Neural progenitor cell (in vitro differentiated cells): ENCODE data around the gene STARD3. TPM values are rescaled to one million over a fixed set of nuclear protein-coding genes. Genes with fewer than 3 reads are reported as not detected.

ENCODE experiments used
- DNase-seq: peaks from one replicate; pipeline ENCODE4 v3.0.0-alpha.2; 2016; ENCODE audit warnings: low spot score
- H2AFZ ChIP-seq: fragments of 200-600 bp; sonication (generic); replicated peaks from 2 replicates; pipeline ENCODE4 v1.6.1; 2016; ENCODE audit warnings: antibody characterized with exemption
- H3F3A ChIP-seq: fragments of 200-600 bp; sonication (generic); 2 replicates; pipeline ENCODE4 v1.6.1; 2016; ENCODE audit warnings: antibody characterized with exemption, low read depth
- H3K27ac ChIP-seq: fragments of 200-600 bp; sonication (generic); 2 replicates; pipeline ENCODE4 v1.5.1; 2016; ENCODE audit warnings: mild to moderate bottlenecking
- H3K27me3 ChIP-seq: fragments of 200-600 bp; sonication (generic); 2 replicates; pipeline ENCODE4 v1.6.1; 2016; ENCODE audit warnings: mild to moderate bottlenecking, moderate library complexity
- H3K36me3 ChIP-seq: fragments of 200-600 bp; sonication (generic); 2 replicates; pipeline ENCODE4 v1.5.1; 2016
- H3K4me1 ChIP-seq: fragments of 200-600 bp; sonication (generic); 2 replicates; pipeline ENCODE4 v1.6.1; 2016; ENCODE audit warnings: mixed run types
- H3K4me2 ChIP-seq: fragments of 200-600 bp; sonication (generic); 2 replicates; pipeline ENCODE4 v1.6.1; 2016
- H3K4me3 ChIP-seq: fragments of 200-600 bp; sonication (generic); 2 replicates; pipeline ENCODE4 v1.5.1; 2016
- H3K79me2 ChIP-seq: fragments of 200-600 bp; sonication (generic); 2 replicates; pipeline ENCODE4 v1.6.1; 2016; ENCODE audit warnings: low read depth
- H3K9ac ChIP-seq: fragments of 200-600 bp; sonication (generic); 2 replicates; pipeline ENCODE4 v1.6.1; 2016
- H3K9me3 ChIP-seq: fragments of 200-600 bp; sonication (generic); 2 replicates; pipeline ENCODE4 v1.5.1; 2016; ENCODE audit warnings: low read depth
- H4K20me1 ChIP-seq: fragments of 200-600 bp; sonication (generic); 2 replicates; pipeline ENCODE4 v1.6.1; 2016; ENCODE audit warnings: low read depth
- H3K27ac Mint-ChIP-seq: 3 replicates; pipeline ENCODE4 v1.8.0; 2021; ENCODE audit warnings: mixed read lengths
- H3K27me3 Mint-ChIP-seq: 2 replicates; pipeline ENCODE4 v1.8.0; 2022; ENCODE audit warnings: low read depth, mild to moderate bottlenecking, inconsistent platforms, moderate library complexity, mixed read lengths; ENCODE audit not compliant: insufficient read depth
- H3K36me3 Mint-ChIP-seq: 3 replicates; pipeline ENCODE4 v1.8.0; 2021; ENCODE audit warnings: mixed read lengths
- H3K4me1 Mint-ChIP-seq: 3 replicates; pipeline ENCODE4 v1.8.0; 2021; ENCODE audit warnings: mixed read lengths
- H3K4me3 Mint-ChIP-seq: 3 replicates; pipeline ENCODE4 v1.8.0; 2021; ENCODE audit warnings: mild to moderate bottlenecking, moderate library complexity, mixed read lengths
- H3K9me3 Mint-ChIP-seq: 3 replicates; pipeline ENCODE4 v1.8.0; 2020; ENCODE audit warnings: mixed read lengths
- EZH2 ChIP-seq: fragments of 200-600 bp; sonication (generic); IDR thresholded peaks from 2 replicates; pipeline ENCODE4 v1.6.1; 2017; ENCODE audit warnings: antibody characterized with exemption, mild to moderate bottlenecking, moderate library complexity
- EZH2phosphoT487 ChIP-seq: fragments of 200-600 bp; sonication (generic); IDR thresholded peaks from 2 replicates; pipeline ENCODE4 v1.6.1; 2017; ENCODE audit warnings: antibody characterized with exemption
- total RNA-seq: library from RNA; depleted of rRNA; stranded (reverse); fragments of >200 nt; gene quantifications from 2 replicates; pipeline ENCODE4 v1.2.3, GENCODE V29; 2015; ENCODE audit warnings: low replicate concordance
- TF ChIP-seq, protein P1 (sequence below): fragments of 200-600 bp; sonication (generic); IDR thresholded peaks from 2 replicates; pipeline ENCODE4 v1.5.1; 2017; ENCODE audit warnings: antibody characterized with exemption, mild to moderate bottlenecking

The STARD3 gene
- total RNA-seq, 1 donor from 2014 or later, result 21.5 TPM

DNA sequence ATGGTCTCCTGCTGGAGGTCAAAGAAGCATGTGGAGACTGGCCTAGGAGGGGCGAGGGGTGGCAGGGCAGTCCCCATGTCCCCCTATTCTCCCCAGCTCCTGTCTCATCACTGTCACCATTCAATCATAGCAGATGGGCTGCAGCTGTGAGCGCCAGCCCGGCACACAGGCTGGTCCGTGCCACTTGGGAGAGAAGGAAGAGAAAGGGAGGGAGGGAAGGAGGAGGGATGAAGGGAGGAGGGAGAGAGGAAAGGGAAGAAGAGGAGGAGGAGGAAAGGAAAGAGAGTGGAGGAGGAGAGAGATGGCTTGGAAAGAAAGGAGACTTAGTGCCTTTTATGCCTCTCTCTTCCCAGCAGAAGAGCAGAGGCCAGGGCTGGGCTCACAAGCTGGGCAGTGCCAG lies 41.6 kb upstream of the STARD3 start:
- H3K27me3 ChIP-seq, result peaks cover 100% of the 10 kb centered on the region
- TF ChIP-seq EZH2, result no peak
- TF ChIP-seq, protein P1, sequence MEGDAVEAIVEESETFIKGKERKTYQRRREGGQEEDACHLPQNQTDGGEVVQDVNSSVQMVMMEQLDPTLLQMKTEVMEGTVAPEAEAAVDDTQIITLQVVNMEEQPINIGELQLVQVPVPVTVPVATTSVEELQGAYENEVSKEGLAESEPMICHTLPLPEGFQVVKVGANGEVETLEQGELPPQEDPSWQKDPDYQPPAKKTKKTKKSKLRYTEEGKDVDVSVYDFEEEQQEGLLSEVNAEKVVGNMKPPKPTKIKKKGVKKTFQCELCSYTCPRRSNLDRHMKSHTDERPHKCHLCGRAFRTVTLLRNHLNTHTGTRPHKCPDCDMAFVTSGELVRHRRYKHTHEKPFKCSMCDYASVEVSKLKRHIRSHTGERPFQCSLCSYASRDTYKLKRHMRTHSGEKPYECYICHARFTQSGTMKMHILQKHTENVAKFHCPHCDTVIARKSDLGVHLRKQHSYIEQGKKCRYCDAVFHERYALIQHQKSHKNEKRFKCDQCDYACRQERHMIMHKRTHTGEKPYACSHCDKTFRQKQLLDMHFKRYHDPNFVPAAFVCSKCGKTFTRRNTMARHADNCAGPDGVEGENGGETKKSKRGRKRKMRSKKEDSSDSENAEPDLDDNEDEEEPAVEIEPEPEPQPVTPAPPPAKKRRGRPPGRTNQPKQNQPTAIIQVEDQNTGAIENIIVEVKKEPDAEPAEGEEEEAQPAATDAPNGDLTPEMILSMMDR, result no peak
- Mint-ChIP-seq H3K9me3 (peaks cover 3% of the 10 kb centered on the region), H3K4me1 (no peaks in the 10 kb centered on the region), H3K27me3 (peaks cover 76% of the 10 kb centered on the region), H3K27ac (no peak overlapping the region), H3K36me3 (no peaks in the 10 kb centered on the region), H3K4me3 (no peak overlapping the region)
- no peak for DNase-seq
- peaks cover 82% of the 10 kb centered on the region for H4K20me1 ChIP-seq
- no peak overlapping the region for H3K27ac ChIP-seq
- no peak overlapping the region for H3K4me3 ChIP-seq
- no peaks in the 10 kb centered on the region for H3K36me3 ChIP-seq
- no peak overlapping the region for H3K9ac ChIP-seq
- H3K4me1 ChIP-seq, result no peaks in the 10 kb centered on the region
- no peak overlapping the region for H3K4me2 ChIP-seq
- H3K9me3 ChIP-seq, result no peaks in the 10 kb centered on the region
- peaks cover 6% of the 10 kb centered on the region for H3F3A ChIP-seq
- no peak overlapping the region for H2AFZ ChIP-seq
- no peaks in the 10 kb centered on the region for H3K79me2 ChIP-seq

DNA sequence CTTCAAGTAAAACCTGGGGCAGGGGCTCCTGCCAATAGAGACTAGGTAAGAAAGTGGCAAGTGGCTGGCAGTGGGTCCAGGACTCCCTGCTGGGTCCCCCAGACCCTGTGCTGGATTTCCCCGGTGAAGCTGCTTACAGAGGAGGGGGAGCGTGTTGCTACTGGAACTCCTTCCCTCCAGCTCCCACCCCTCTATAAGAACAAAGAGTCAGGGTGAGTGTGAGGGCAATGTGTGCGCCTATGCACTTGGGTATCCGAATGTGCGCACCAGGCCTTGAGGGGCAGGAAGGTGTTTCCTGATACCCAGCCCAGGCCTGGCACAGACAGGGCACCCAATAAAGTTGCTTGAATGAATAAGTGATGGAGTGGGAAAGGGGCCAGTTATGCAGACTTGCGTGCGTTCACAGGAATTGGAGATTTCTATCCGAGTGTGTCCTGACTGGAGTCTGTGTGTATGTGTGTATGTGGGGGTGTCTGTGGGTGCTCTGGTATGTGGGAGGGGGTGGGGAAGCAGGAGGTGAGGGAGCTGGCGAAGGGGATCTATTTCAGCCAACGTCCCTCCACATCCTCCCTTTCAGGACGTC lies 40.9 kb upstream of the STARD3 start:
- no peaks in the 10 kb centered on the region for H3K4me1 Mint-ChIP-seq
- no peak overlapping the region for H3K27ac ChIP-seq
- peaks cover 3% of the 10 kb centered on the region for H3K9me3 Mint-ChIP-seq
- no peak overlapping the region for H2AFZ ChIP-seq
- no peak for DNase-seq
- H3K79me2 ChIP-seq, result no peaks in the 10 kb centered on the region
- H3K9ac ChIP-seq, result no peak overlapping the region
- TF ChIP-seq, protein P1, result no peak
- TF ChIP-seq EZH2phosphoT487 (no peak), EZH2 (no peak)
- H3K4me3 Mint-ChIP-seq, result peak overlapping the region; percentile 55
- no peaks in the 10 kb centered on the region for H3K36me3 Mint-ChIP-seq
- peaks cover 89% of the 10 kb centered on the region for H4K20me1 ChIP-seq
- H3K4me3 ChIP-seq, result no peak overlapping the region
- no peak overlapping the region for H3K27ac Mint-ChIP-seq
- no peak overlapping the region for H3K4me2 ChIP-seq
- H3K4me1 ChIP-seq, result no peaks in the 10 kb centered on the region
- no peaks in the 10 kb centered on the region for H3K9me3 ChIP-seq
- peaks cover 100% of the 10 kb centered on the region for H3K27me3 ChIP-seq
- H3K36me3 ChIP-seq, result no peaks in the 10 kb centered on the region
- H3F3A ChIP-seq, result peaks cover 6% of the 10 kb centered on the region
- peaks cover 81% of the 10 kb centered on the region for H3K27me3 Mint-ChIP-seq

DNA sequence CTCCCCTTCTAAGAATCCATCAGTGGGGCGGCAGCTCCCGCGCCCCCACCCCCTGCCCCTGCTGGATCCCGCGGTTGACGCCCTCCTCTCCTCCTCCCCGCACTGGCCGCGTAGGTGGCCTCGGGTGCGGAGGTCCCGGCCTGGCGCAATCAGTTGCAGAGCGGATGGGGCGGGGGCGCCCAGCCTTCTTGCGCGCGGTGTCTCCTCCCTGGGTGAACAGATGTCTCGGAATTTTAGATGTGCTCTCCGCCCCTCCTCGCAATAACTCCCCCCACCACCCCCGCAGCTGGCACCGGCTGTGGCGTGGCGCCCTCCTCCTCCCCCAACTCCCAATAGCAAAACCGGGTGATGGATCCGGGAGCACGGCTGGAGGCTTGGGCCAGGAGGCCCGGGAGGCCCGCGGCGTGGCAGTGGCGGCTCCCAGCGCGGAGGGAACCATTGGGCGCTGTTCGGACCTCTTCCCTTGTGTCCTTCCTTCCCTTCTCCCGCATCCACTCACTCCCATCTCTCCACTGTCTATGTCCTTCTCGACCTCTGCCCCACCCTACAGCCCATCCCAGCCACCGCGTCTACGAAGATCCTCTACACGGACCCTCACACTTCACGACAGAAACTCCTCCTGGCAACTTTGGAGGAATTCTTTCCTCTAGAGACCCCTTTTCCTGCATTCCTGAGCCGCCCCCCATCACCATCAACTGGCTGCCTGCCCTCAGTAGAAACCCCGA lies 40.2 kb upstream of the STARD3 start:
- Mint-ChIP-seq H3K27me3 (peaks cover 82% of the 10 kb centered on the region), H3K36me3 (no peaks in the 10 kb centered on the region), H3K4me3 (no peak overlapping the region), H3K4me1 (no peaks in the 10 kb centered on the region), H3K9me3 (peaks cover 6% of the 10 kb centered on the region), H3K27ac (no peak overlapping the region)
- no peak overlapping the region for H3K27ac ChIP-seq
- H4K20me1 ChIP-seq, result peaks cover 91% of the 10 kb centered on the region
- H3K4me3 ChIP-seq, result no peak overlapping the region
- no peaks in the 10 kb centered on the region for H3K79me2 ChIP-seq
- H3K36me3 ChIP-seq, result no peaks in the 10 kb centered on the region
- H2AFZ ChIP-seq, result no peak overlapping the region
- peaks cover 100% of the 10 kb centered on the region for H3K27me3 ChIP-seq
- no peaks in the 10 kb centered on the region for H3K9me3 ChIP-seq
- H3K4me2 ChIP-seq, result no peak overlapping the region
- DNase-seq, result no peak
- no peak overlapping the region for H3K9ac ChIP-seq
- peak; percentile 94 for TF ChIP-seq EZH2
- peak; percentile 97 for TF ChIP-seq EZH2phosphoT487
- TF ChIP-seq, protein P1, result no peak
- H3K4me1 ChIP-seq, result no peaks in the 10 kb centered on the region
- peaks cover 6% of the 10 kb centered on the region for H3F3A ChIP-seq
